Panc1 (cell line): ENCODE measurements around the gene CFAP100. TPM values are rescaled to one million over a fixed set of nuclear protein-coding genes. Genes with fewer than 3 reads are reported as not detected.

Experiments used
- ATAC-seq: fragments of 200-7000 bp; cut with Tn5 transposase; 2 replicates; pipeline ENCODE4 v1.9.1; 2020; ENCODE audit warnings: mild to moderate bottlenecking, moderate library complexity
- BruUV-seq: library from RNA; stranded (reverse); fragments of 400-500 nt; replicated peaks from 2 replicates; lab custom pipeline; 2021; lab: Mats Ljungman, UMichigan
- CTCF ChIA-PET: fragments of 300-600 bp; sonication (Branson Sonifier 250); formaldehyde crosslinking; loops from one replicate; lab custom pipeline; 2022; ENCODE audit warnings: antibody characterized with exemption; lab: Charles Lee
- POLR2A ChIA-PET: fragments of 300-600 bp; sonication (Branson Sonifier 250); formaldehyde crosslinking; loops from one replicate; lab custom pipeline; 2022; ENCODE audit warnings: antibody characterized with exemption; lab: Charles Lee
- DNase-seq: peaks from one replicate; pipeline ENCODE4 v3.0.0-alpha.2; 2010; ENCODE audit warnings: low read depth, low spot score
- H3K27ac ChIP-seq: 2 replicates; pipeline ENCODE4 v1.5.1; 2011; ENCODE audit warnings: mild to moderate bottlenecking, low read length, inconsistent platforms
- H3K27me3 ChIP-seq: fragments of 200-500 bp; sonication (Bioruptor generic); 2 replicates; pipeline ENCODE4 v1.6.0; 2014; ENCODE audit warnings: low read length, inconsistent platforms; ENCODE audit not compliant: control insufficient read depth, insufficient read depth
- H3K36me3 ChIP-seq: fragments of 200-500 bp; sonication (Bioruptor generic); 2 replicates; pipeline ENCODE4 v1.5.1; 2014; ENCODE audit warnings: inconsistent platforms, mild to moderate bottlenecking, low read length, moderate library complexity; ENCODE audit not compliant: control insufficient read depth, insufficient read depth
- H3K4me1 ChIP-seq: 2 replicates; pipeline ENCODE4 v1.5.1; 2011; ENCODE audit warnings: inconsistent platforms, mild to moderate bottlenecking, low read length, moderate library complexity; ENCODE audit not compliant: control insufficient read depth, insufficient read depth
- H3K4me3 ChIP-seq, 2 experiments: 2 replicates each; pipeline ENCODE4 v1.5.1; 2011 to 2012; ENCODE audit warnings: low read depth in 2 of 2, low read length in 2 of 2, mild to moderate bottlenecking in 2 of 2, inconsistent platforms in 1 of 2, moderate library complexity in 1 of 2
- H3K9me3 ChIP-seq: fragments of 200-500 bp; sonication (Bioruptor generic); 2 replicates; pipeline ENCODE4 v1.5.1; 2014; ENCODE audit warnings: low read depth, mild to moderate bottlenecking, inconsistent platforms, low read length, moderate library complexity; ENCODE audit not compliant: control insufficient read depth, insufficient read depth
- POLR2AphosphoS5 ChIP-seq: IDR thresholded peaks from 2 replicates; pipeline ENCODE4 v1.6.1; 2012; ENCODE audit warnings: mild to moderate bottlenecking, low read depth, low read length, moderate library complexity
- SIN3A ChIP-seq: IDR thresholded peaks from 2 replicates; pipeline ENCODE4 v1.6.1; 2012; ENCODE audit warnings: low read depth, mild to moderate bottlenecking, low read length, moderate library complexity, borderline replicate concordance; ENCODE audit not compliant: insufficient read depth
- TCF7L2 ChIP-seq: IDR thresholded peaks from 2 replicates; pipeline ENCODE4 v1.6.1; 2011; ENCODE audit warnings: mild to moderate bottlenecking, low read depth, low read length, inconsistent platforms
- in situ Hi-C: cut with HindIII; loops from 2 replicates; pipeline ENCODE4 v1.10.0; 2016; ENCODE audit warnings: low sequenced_read_pairs, low pct_unique_long_range_greater_than_20kb
- intact Hi-C: fragments of 100-400 bp; cut with micrococcal nuclease; formaldehyde crosslinking; loops from one replicate; pipeline ENCODE4 v1.10.0; 2022; ENCODE audit not compliant: unreplicated experiment
- total RNA-seq: library from RNA; stranded (reverse); gene quantifications from one replicate; pipeline ENCODE4 v1.2.1, GENCODE V29; 2021; ENCODE audit not compliant: unreplicated experiment
- TF ChIP-seq, protein P1 (sequence below): fragments of 450-650 bp; IDR thresholded peaks from 2 replicates; pipeline ENCODE4 v1.5.1; 2017; ENCODE audit warnings: mild to moderate bottlenecking
- TF ChIP-seq, protein P2 (sequence below), 2 experiments: IDR thresholded peaks; 2 replicates each; pipeline ENCODE4 v1.6.1; 2011 to 2012; ENCODE audit warnings: low read depth in 2 of 2, control low read depth in 1 of 2, low read length in 1 of 2, mild to moderate bottlenecking in 1 of 2, moderate library complexity in 1 of 2; ENCODE audit not compliant: insufficient read depth in 1 of 2

Gene CFAP100
- total RNA-seq, 1 experiment from 2014 or later = not detected

DNA sequence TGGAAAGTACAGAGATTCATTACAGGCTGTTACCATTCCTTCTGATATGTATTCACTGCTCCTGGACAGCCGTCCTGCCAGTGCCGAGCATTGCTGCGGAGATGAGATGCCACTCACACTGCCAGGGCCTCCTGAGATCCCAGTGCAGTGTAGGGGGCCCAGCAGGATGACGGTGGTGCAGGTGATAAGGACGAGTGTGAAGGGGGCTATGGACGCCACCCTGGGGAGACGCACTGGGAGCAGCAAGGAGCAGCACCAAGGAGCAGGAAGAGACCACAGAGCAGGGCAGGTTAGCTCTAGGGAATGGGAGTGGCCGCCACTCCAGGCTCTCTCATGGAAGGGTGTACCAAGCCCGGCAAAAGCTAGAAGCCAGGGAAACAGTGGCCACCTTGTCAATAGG, 33.5 kb upstream of the CFAP100 start:
- Histone ChIP-seq H3K27me3 (peaks cover 24% of the 10 kb centered on the region), H3K4me3 (no peak overlapping the region), H3K36me3 (no peaks in the 10 kb centered on the region; the same call in 1 of the 2 replicates), H3K27ac (no peak overlapping the region), H3K4me1 (peaks cover 8% of the 10 kb centered on the region), H3K9me3 (no peaks in the 10 kb centered on the region)
- intact Hi-C loops (no loop called here), in situ Hi-C loops (no loop called here)
- ChIA-PET POLR2A (no interaction called here), CTCF (no interaction called here)
- no peak for TF ChIP-seq POLR2AphosphoS5
- TF ChIP-seq TCF7L2 = no peak
- TF ChIP-seq, protein P1, sequence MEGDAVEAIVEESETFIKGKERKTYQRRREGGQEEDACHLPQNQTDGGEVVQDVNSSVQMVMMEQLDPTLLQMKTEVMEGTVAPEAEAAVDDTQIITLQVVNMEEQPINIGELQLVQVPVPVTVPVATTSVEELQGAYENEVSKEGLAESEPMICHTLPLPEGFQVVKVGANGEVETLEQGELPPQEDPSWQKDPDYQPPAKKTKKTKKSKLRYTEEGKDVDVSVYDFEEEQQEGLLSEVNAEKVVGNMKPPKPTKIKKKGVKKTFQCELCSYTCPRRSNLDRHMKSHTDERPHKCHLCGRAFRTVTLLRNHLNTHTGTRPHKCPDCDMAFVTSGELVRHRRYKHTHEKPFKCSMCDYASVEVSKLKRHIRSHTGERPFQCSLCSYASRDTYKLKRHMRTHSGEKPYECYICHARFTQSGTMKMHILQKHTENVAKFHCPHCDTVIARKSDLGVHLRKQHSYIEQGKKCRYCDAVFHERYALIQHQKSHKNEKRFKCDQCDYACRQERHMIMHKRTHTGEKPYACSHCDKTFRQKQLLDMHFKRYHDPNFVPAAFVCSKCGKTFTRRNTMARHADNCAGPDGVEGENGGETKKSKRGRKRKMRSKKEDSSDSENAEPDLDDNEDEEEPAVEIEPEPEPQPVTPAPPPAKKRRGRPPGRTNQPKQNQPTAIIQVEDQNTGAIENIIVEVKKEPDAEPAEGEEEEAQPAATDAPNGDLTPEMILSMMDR = no peak
- TF ChIP-seq, protein P2, sequence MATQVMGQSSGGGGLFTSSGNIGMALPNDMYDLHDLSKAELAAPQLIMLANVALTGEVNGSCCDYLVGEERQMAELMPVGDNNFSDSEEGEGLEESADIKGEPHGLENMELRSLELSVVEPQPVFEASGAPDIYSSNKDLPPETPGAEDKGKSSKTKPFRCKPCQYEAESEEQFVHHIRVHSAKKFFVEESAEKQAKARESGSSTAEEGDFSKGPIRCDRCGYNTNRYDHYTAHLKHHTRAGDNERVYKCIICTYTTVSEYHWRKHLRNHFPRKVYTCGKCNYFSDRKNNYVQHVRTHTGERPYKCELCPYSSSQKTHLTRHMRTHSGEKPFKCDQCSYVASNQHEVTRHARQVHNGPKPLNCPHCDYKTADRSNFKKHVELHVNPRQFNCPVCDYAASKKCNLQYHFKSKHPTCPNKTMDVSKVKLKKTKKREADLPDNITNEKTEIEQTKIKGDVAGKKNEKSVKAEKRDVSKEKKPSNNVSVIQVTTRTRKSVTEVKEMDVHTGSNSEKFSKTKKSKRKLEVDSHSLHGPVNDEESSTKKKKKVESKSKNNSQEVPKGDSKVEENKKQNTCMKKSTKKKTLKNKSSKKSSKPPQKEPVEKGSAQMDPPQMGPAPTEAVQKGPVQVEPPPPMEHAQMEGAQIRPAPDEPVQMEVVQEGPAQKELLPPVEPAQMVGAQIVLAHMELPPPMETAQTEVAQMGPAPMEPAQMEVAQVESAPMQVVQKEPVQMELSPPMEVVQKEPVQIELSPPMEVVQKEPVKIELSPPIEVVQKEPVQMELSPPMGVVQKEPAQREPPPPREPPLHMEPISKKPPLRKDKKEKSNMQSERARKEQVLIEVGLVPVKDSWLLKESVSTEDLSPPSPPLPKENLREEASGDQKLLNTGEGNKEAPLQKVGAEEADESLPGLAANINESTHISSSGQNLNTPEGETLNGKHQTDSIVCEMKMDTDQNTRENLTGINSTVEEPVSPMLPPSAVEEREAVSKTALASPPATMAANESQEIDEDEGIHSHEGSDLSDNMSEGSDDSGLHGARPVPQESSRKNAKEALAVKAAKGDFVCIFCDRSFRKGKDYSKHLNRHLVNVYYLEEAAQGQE (IDR thresholded peaks at IDR 0.05; ENCODE audit: insufficient read depth in 1 of 2, low read depth in 2 of 2, low read length in 1 of 2) = no peak
- no peak for TF ChIP-seq SIN3A
- ATAC-seq = no peak
- no TSS peak for BruUV-seq
- DNase-seq = no peak

DNA sequence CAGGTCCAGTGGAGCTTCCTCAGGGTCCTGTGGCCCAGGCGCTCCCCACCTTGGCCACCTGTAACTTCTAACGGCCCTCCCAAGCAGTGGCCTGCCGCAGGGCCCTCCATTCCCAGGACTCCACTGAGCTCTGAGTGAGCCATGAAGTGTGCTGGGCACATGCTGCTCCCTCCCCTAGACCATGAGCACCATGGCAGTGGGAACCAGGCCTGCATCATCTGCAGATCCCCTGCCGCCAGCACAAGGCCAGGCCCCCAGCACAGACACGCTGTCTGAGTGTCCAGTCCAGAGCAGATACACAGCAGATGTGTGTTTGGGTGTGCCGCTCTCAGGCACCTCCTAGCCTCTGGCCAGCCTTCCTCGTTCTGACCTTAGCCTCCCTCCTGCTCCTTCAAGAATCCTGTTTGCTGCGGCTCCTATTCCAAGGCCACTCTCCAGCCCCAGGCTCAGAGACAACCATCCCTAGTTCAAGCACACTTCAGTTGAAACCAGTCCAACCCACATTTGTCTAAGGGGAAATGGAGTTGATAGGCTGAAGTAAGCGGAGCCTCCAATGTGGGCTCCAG, 30.5 kb upstream of the CFAP100 start:
- Histone ChIP-seq H3K27ac (no peak overlapping the region), H3K36me3 (no peaks in the 10 kb centered on the region), H3K27me3 (peaks cover 18% of the 10 kb centered on the region), H3K9me3 (no peaks in the 10 kb centered on the region), H3K4me1 (no peaks in the 10 kb centered on the region), H3K4me3 (no peak overlapping the region)
- ATAC-seq = no peak
- CTCF ChIA-PET = no interaction called here
- POLR2A ChIA-PET = no interaction called here
- in situ Hi-C loops = no loop called here
- DNase-seq = no peak
- no TSS peak for BruUV-seq
- intact Hi-C loops = no loop called here
- TF ChIP-seq POLR2AphosphoS5 = no peak
- TF ChIP-seq TCF7L2 = no peak
- no peak for TF ChIP-seq SIN3A
- TF ChIP-seq, protein P1 = no peak
- TF ChIP-seq, protein P2 (IDR thresholded peaks at IDR 0.05; ENCODE audit: insufficient read depth in 1 of 2, low read depth in 2 of 2, low read length in 1 of 2) = no peak
